Choroid plexus epithelial cell (primary cell): ENCODE measurements around the gene SNX12.

ENCODE experiments used
- DNase-seq: peaks from one replicate; pipeline ENCODE4 v3.0.0-alpha.2; 2010; ENCODE audit warnings: low read depth
- H3K4me3 ChIP-seq: 2 replicates; pipeline ENCODE4 v1.5.1; 2011; ENCODE audit warnings: low read depth, mild to moderate bottlenecking, control low read depth, low read length, moderate library complexity
- CTCF ChIP-seq: conservative IDR thresholded peaks from 2 replicates; pipeline ENCODE4 v1.5.1; 2011; ENCODE audit warnings: low read depth, mild to moderate bottlenecking, control low read depth, inconsistent platforms, low read length, moderate library complexity

Gene SNX12

GRCh38 chrX:71099736-71100135 is 31.6 kb upstream of the SNX12 start:
- TF ChIP-seq CTCF: no peak
- DNase-seq: no peak
- H3K4me3 ChIP-seq: no peak overlapping the region

GRCh38 chrX:71098951-71099506 is 30.9 kb upstream of the SNX12 start:
- no peak for DNase-seq
- TF ChIP-seq CTCF: no peak
- H3K4me3 ChIP-seq: no peak overlapping the region

- TF ChIP-seq CTCF: peak; percentile 62
- DNase-seq: peak; percentile 61
- no peak overlapping the region for H3K4me3 ChIP-seq
These were observed 30.2 kb upstream of the SNX12 start for GRCh38 chrX:71098302-71098701.

GRCh38 chrX:71096760-71097032 is 28.6 kb upstream of the SNX12 start:
- no peak for DNase-seq
- no peak for TF ChIP-seq CTCF
- peak overlapping the region; percentile 61 for H3K4me3 ChIP-seq

- H3K4me3 ChIP-seq: peak overlapping the region; percentile 61
- no peak for DNase-seq
- TF ChIP-seq CTCF: no peak
These were observed 28.0 kb upstream of the SNX12 start for GRCh38 chrX:71095981-71096759.

DNA sequence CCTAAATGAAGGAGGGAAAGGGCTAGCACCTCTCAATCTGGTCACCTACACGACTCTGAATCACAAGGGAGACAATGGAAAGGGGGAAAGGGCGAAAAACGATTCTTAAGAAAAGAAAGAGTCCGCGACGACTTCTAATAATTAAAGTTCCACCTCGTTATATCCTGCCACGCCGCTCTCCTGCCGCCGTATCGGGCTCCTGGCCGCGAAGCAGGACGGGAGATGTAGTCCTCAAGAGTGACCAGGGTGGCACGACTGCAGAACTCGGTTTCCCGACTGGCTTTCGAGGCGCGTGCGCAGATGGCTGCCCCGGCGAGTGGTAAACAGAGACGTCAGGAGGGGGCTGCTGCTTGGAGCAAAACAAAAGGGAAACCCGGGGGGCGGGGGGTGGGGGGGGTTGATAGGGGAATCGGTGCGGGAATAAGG is 27.4 kb upstream of the SNX12 start, which contains the start of gene FOXO4:
FOXO4 (plus strand) TSS at position 297 of the 426 bp plus-strand sequence. CDS start 678 bp downstream, outside the sequence.
- peak; percentile 89 for DNase-seq
- H3K4me3 ChIP-seq: peak within 1 kb of the TSS; percentile 61
- TF ChIP-seq CTCF: no peak

GRCh38 chrX:71095033-71095432 is 26.9 kb upstream of the SNX12 start:
- H3K4me3 ChIP-seq: peak overlapping the region; percentile 61
- no peak for TF ChIP-seq CTCF
- DNase-seq: no peak
